Measurements from ENCODE around the gene POFUT1.

GRCh38 chr20:32179515-32179914 lies 28.2 kb upstream of the POFUT1 start:
- TF ChIP-seq EZH2 (IDR thresholded peaks at IDR 0.05; ENCODE audit: low read length, unreplicated experiment) (no peak), CTCF (conservative IDR thresholded peaks at IDR 0.05; ENCODE audit: low read depth, low read length) (no peak), EZH2phosphoT487 (IDR thresholded peaks at IDR 0.05; ENCODE audit: borderline replicate concordance, low read length) (no peak)
